CD4-positive, alpha-beta T cell treated with Interleukin-15 for 1 hour (primary cell): ENCODE measurements around the gene HKDC1.
"Not testable (repeated sequence)": the region's sequence is repeated elsewhere in the genome, so short reads cannot be mapped to it uniquely, and the experiment has no call there.

Experiments used
- DNase-seq: peaks from one replicate; pipeline ENCODE4 v3.0.0-alpha.2; 2020

Gene HKDC1

DNA sequence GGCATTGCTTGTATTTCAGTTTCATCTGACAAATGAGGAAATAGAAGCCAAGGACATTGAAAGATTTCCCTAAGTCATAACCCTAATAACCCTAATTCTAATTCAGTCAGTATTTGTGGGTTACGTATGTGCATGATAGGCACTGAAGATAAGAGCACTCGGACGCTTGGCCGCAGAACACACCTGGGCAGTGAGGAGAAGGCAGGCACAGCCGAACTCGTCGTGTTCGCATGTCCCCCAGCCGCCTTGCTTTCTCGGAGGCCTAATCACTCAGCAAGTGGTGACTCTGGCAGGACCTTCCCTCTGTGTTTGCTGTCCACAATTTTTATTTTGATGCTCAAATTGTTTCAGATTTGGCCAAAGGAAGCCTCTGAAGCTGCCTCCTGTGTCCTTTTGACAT lies 23.7 kb downstream of the HKDC1 start:
- no peak for DNase-seq

DNA sequence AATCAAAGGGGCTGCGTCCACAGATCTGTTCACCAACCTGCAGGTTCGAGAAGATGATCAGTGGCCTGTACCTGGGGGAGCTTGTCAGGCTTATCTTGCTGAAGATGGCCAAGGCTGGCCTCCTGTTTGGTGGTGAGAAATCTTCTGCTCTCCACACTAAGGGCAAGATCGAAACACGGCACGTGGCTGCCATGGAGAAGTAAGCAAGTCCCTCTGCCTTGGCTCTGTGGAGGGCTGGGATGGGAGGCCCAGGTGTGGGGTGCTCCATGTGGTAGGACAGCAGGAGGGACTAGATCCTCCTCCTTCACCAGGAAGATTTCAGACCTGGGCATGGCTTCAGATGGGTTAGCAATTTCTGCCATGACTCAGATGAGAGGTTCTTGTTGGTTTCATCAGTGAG lies 25.9 kb downstream of the HKDC1 start:
- DNase-seq = no peak

DNA sequence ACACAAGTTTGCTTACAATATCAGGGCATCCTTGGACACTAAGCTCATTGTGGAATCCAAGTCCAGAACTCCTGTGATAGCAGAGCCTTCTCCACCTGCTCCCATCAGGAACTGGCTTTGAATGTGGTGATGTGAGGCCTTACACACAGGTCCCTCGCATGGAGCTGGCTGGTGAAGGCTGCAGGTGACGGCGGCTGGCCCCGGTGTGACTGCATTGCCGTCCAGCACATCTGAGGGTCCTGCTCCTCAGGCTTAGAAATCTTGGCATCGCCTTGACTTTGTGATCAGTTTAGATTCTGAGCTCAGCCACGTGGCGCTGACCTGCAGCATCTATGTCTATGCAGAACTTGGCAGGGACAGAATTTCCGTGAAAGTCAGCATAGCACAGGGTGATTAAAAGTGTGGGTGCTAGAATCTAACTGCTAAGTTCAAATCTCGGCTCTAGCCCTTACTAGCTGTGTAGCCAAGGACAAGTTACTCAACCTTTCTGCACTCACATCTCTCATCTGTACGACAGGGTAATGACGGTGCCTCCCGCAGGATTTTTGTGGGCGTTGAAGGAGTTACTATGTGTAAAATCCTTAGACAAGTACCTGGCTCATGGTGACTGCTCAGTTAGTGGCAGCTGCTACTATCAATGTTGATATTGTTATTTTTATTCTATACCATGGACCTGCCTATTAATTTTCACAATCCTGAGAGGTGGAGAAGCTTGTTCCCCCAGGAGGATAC lies 26.6 kb downstream of the HKDC1 start:
- DNase-seq = no peak

DNA sequence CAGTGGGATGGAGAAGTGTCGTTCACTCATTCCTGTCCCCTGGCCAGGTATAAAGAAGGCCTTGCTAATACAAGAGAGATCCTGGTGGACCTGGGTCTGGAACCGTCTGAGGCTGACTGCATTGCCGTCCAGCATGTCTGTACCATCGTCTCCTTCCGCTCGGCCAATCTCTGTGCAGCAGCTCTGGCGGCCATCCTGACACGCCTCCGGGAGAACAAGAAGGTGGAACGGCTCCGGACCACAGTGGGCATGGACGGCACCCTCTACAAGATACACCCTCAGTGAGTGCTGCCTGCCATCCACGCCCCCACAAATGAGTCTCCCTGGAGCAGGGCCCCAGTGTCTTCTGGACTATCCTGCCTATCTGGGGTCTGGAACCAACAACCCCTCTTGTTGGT lies 27.2 kb downstream of the HKDC1 start:
- no peak for DNase-seq

- DNase-seq = no peak
Observed at GRCh38 chr10:69248117-69248730, 28.1 kb downstream of the HKDC1 start.

DNA sequence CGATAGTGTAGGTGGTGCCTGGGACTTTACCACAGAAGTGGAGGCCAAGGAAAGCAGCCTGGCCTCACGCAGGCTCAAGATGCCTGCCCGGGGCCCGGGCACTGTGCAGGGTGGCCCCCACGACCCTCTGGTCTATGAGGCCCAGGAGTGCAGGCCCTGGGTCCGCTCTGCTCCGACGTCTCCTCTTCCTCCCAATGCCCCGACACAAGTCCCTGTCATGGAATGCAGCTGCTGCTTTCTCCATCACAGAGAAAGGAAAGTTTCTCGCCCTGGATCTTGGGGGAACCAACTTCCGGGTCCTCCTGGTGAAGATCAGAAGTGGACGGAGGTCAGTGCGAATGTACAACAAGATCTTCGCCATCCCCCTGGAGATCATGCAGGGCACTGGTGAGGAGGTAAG lies 29.9 kb downstream of the HKDC1 start:
- DNase-seq = no peak

- not testable (repeated sequence) for DNase-seq
Observed at GRCh38 chr10:69251417-69251816, 31.3 kb downstream of the HKDC1 start.

GRCh38 chr10:69253171-69253570 lies 33.0 kb downstream of the HKDC1 start:
- no peak for DNase-seq

DNA sequence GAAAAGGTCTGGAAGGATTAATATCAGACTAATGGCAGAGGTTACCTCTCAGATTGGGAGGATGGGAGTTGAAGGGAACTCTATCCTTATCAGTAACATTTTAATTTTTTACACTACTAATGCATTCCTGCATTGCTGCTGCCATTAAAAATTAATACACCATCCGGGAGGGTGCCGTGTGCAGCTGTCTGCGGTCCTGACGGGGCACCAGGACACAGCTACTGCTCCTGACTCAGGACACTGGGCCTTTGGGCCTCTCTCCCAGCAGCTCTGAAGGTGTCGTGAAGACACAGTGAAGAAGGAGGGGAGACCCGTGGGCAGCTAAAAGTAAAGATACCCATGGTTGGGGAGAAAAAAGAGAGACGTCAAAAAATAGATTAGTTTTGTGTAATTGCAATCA lies 34.7 kb downstream of the HKDC1 start:
- DNase-seq = no peak

DNA sequence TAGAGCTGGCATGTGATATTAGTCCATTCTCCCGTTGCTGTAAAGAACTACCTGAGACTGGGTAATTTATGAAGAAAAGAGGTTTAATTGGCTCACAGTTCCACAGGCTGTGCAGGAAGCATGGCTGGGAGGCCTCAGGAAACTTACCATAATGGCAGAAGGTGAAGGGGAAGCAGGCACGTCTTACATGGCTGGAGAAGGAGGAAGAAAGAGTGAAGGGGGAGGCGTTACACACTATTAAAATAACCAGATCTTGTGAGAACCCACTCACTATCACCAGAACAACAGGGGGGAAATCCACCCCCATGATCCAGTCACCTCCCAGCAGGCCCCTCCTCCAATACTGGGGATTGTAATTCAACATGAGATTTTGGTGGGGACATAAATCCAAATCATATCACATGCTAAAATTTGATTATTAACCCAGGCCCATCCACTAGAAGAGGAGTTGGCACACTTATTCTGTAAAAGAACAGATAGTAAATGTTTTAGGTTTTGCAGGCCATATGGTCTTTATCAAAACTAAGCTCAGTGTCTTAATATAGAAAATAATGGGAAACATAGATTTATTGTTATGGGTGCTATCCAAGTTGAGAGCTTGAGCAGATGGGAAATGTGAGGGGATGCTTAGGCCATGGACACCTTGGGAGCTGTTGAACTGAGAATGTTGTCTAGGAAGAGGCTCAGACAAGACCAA lies 39.6 kb downstream of the HKDC1 start:
- no peak for DNase-seq

DNA sequence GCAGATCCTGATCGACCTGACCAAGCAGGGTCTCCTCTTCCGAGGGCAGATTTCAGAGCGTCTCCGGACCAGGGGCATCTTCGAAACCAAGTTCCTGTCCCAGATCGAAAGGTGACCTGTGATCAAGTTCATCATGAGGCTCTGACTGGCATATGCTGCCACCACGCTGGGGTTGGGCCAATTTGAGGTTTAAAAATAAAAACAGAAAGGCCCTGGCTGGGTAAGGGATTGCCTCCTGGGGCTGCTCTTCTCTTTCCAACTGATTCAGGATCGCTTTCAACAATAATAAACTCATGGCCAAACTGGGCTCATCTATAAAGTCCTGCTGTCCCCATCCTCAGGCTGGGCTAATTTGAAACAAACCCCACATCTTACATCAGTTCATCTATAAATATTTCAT lies 41.1 kb downstream of the HKDC1 start:
- DNase-seq = no peak

GRCh38 chr10:69262292-69262751 lies 42.2 kb downstream of the HKDC1 start:
- no peak for DNase-seq

DNA sequence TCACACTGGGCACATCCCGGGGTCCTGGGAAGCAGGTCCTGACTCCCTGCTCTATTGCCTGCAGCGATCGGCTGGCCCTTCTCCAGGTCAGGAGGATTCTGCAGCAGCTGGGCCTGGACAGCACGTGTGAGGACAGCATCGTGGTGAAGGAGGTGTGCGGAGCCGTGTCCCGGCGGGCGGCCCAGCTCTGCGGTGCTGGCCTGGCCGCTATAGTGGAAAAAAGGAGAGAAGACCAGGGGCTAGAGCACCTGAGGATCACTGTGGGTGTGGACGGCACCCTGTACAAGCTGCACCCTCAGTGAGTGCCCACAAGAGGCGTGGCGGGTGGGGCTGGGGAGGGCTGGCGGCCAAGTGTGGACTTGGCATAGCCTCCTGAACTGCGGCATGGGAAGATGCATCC lies 45.4 kb downstream of the HKDC1 start:
- DNase-seq = no peak

DNA sequence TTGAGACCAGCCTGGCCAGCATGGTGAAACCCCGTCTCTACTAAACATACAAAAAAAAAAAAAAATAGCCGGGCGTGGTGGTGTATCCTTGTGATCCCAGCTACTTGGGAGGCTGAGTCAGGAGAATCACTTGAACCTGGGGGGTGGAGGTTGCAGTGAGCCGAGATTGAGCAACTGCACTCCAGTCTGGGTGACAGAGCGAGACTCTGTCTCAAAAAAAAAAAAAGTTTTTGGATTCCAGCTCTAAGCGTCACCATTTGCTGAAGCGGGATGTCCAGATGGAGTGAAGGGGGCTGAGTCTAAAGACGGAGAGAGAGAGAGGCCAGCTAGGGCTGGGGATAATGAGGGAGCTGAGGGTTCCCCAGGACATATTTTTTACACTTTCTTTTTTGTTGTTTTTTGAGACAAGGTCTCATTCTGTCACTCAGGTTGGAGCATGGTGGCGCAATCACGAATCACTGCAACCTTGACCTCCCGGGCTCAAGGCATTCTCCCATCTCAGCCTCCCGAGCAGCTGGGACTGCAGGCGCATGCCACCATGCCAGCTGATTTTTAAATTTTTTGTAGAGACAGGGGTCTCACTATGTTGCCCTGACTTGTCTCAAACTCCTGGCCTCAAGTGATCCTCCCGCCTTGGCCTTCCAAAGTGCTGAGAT lies 48.8 kb downstream of the HKDC1 start:
- DNase-seq = no peak

DNA sequence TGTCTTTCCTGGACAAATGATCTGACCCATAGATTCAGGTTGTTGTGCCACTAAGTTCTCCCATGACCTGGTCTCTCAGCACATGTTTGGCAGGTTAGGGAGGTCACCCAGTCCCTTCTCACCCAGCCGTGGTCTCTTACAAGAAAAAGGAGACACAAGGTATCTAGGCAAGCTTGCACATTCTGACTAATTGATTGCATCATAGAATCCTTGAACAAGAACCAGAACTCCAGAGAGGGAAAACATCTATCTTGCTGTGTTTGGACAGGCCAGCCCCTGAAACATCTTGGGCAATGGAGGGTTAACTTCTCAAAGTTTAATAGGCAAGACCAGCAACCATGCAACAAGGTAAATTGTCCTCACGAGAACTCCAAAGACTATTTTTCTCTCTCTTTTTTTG lies 49.6 kb downstream of the HKDC1 start:
- no peak for DNase-seq

GRCh38 chr10:69270990-69271389 lies 50.9 kb downstream of the HKDC1 start:
- DNase-seq = no peak

GRCh38 chr10:69272624-69273023 lies 52.5 kb downstream of the HKDC1 start:
- no peak for DNase-seq

DNA sequence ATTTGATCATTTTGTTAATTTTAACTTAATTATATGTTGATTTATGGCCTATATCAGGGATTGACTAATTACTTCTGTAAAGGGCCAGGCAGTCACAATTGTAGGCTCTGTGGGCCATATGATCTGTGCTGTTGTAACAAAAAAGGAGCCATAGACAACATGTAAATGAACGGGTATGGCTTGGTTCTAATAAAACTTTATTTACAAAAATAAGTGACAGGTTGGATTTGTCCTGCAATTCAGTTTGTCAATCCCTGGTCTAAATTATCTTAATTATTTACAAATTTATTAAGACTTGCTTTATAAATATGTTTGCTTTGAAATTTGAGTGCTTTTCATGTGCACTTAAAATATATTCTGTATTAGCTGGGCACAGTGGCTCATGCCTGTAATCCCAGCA lies 55.3 kb downstream of the HKDC1 start:
- no peak for DNase-seq

GRCh38 chr10:69276503-69276902 lies 56.4 kb downstream of the HKDC1 start:
- no peak for DNase-seq

DNA sequence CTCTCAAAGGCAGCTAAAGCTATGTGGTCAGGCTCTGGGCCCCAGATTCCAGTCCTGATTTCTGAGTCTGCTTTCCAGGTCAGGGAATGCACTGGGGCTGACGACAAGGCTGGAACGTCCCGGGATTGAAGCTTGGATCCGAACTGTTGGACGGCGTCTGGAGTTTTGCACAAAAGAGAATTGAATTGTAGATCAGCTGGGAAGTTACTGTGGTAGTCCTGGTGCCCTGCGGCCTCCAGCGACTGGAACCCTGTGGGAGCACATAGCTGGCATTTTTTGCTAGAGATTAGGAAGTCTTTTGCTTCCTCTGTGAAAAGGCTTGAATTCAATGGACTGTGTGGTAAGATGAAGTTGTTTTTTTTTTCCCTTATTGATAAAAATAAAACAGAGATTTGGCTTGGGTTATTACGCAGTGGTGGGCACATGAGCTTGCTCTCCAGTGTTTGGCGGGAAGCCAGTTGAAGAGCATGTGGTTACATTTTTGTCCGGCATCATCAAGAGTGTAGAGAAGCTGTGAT lies 58.4 kb downstream of the HKDC1 start, which contains the start of gene HK1:
TSS of gene HK1 (plus strand) at position 51 of the 518 bp plus-strand sequence.
- DNase-seq = no peak

GRCh38 chr10:69279110-69279509 lies 59.0 kb downstream of the HKDC1 start:
- no peak for DNase-seq

GRCh38 chr10:69281507-69282413 lies 61.6 kb downstream of the HKDC1 start:
- DNase-seq = no peak
